Hindlimb muscle (tissue), 1 donor: ENCODE results near the gene WWC2. TPM values are rescaled to one million over a fixed set of nuclear protein-coding genes. Genes with fewer than 3 reads are reported as not detected.

ENCODE experiments used
- DNase-seq: peaks from one replicate; pipeline ENCODE4 v3.0.0-alpha.2; 2013
- polyA plus RNA-seq: library from polyadenylated mRNA; unstranded; fragments of 120-200 nt; gene quantifications from one replicate; pipeline ENCODE4 v1.2.1, GENCODE V29; 2013; ENCODE audit not compliant: insufficient read length

The WWC2 gene
- polyA plus RNA-seq, 1 donor: 21.1 TPM

DNA sequence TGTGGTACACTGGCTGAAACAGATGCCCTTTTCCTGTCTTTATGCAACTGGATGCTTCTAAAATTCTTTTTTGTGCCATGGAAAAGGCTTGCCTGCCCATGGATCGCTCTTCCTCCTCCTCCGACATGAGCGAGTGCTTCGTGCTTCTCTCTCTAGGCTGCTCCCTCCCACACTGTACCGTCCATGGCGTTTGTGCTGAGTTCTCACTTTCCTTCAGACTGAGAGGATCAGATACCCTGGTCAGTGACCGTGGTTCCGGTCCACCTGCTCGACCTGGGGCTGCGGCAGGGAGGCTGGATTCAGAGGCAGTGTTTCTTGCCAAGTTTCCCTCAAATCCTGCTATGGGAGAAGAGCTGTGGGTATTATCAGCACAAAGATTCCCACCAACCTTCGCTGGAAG is 233.4 kb downstream of the WWC2 start:
- DNase-seq: no peak

DNA sequence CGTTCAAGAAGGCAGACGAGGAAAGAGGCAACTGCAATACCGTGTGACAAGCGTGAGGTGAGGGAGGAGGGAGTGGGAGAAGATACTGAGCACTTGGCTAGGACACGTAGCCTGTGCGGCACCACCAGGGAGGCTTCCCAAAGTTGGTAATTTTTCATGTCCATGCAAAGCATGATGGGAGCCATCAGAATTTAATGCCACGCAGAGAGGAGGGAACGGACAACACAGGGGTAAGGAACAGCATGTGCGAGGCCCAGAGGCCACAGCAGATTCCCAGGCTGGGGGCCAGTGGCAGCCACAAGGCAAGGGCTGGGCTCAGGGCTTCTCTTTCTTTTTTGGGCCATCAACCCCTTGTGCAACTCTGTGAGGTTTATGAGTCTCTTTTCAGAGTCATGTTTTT is 234.1 kb downstream of the WWC2 start:
- DNase-seq: no peak

DNA sequence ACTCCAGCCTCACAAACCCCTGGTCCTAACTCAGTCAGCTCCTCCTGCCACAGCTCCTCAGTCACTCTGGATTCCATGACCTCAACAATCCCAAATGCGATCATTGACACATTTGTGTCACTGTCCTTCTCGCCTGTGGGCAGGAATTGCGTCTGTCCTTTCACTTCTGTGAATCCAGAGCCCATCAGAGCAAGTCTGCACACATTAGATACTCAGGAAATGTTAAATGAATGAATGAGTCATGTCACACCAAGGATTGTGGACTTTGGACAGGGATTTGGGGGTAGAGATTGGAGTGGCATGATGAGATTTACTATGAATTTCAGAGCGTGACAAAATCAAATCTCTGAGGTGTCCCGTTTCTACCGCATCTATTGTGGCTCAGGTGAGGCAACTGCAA is 234.9 kb downstream of the WWC2 start:
- DNase-seq: no peak

DNA sequence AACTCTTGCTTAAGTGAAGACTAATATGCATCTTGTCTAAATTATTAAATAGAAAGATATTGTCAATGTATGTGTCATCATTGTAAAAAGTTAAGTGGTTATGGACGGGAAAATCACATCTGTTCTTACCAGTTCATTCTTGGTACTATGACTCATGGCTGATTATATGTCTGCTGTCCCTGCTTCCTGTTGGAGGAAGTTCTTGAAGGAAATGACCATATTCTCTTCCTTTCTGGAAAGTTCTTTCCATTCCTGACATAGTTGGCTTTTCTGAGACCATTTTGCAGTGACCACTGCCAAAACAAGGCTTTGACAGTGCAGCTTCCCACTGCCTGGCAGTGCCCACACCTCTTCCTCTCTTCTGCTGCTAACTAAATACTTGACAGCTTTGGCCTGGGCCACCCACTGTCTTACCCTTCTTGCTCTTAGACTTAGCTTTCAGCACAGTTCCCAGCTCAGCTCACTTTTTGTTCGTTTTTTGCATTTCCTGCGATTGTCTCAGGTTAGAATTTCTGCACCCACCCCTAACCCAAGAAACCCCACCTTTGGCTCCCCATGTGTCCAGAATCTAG is 236.4 kb downstream of the WWC2 start:
- no peak for DNase-seq

DNA sequence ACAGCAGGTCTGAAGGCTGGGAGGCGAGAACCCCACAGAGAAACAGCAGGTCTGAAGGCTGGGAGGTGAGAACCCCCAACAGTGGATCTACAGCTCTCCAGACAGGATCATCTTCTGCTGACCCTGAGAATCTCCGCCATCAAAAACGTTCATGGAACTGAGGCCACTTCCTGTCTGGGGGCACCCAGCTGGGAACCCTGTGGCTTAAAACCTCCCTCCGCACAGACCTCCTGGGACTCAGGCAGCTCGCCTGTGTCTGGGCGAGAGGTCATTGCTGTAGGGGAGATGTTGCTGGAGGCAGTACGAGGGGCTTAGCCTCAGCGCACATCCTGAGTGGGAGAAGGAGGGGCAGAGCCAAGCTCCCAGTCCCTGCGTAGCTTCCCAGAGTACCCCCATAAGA is 238.3 kb downstream of the WWC2 start:
- no peak for DNase-seq

DNA sequence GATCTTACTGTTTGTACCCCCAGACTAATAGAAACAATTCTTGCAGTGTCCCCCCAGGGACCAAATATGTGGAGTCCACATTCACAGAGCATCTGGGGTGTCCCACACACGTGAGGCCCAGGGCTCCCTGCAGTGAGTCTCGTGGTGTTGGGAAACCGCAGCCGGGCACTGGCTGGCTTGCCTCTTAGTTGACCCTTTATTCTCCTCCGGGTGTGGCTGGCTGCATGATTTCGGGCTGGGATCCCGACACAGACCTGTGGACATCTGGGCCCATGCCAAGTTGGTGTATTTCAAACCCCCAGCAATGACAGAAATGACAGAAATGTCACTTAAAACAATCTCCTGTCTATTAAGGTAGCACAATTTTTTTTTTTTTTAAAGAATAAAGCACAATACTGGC is 238.8 kb downstream of the WWC2 start:
- no peak for DNase-seq

DNA sequence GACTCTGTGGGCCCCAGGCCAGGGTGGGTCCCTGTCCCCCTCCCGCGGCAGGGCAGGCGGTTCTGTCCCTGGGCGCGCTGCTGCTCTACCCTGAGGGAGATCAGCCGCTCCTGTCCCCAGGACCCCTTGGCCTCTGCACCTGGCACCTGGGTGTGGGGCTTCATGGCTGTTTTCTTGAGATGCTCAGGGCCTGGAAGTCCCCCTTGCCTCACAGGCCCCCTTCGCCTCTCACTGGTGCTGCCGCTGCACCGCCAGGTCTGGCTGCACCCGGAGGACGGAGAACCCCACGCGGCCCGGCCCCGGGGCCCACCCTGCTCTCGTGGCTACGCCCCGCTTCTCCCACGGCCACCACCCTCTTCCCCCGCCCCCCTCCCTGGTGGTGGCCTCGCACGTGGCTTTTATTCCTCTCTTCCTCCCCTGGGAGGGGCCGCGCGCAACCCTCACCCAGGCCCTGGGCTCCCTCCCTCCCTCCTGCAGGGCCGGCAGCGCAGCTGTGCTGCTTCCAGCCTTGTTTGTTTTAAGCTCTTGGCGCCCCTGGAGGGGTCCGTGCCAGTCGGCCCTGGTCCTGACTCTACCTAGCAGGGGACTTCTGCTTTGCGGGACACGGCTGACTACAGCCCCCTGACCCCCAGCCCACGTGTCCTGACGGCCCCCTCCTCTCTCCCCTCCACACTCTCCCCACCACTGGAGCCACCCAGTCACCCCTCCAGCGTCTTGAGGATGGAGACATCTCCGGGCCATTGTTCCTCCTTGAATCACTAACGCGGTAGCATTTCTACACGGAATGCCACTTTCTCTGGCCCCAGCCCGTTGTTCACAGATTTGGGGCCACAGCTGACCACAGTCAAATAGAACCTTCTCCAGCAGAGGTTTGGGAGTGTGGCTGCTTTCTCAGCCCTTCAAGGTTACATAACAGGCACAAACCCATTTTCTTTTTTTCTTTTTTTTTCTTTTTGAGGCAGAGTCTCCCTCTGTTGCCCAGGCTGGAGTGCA is 243.8 kb downstream of the WWC2 start:
- DNase-seq: no peak

DNA sequence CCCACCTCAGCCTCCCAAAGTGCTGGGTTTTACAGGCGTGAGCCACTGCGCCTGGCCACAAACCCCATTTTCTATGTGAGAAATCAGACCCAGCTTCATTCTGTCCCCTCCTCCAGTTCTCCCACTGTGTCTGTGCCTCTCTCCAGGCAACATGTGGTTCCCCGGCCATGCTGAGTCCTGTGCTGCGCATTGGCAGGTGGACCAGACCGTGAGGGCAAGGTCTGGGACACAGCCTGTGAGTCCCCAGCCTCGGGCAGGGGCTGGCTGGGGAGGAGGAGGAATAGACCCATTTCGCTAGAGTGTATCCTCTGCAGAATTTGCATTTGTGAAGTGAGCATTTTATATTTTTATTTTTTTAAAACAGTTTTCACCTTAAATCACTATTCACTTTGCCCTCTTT is 244.7 kb downstream of the WWC2 start:
- no peak for DNase-seq

DNA sequence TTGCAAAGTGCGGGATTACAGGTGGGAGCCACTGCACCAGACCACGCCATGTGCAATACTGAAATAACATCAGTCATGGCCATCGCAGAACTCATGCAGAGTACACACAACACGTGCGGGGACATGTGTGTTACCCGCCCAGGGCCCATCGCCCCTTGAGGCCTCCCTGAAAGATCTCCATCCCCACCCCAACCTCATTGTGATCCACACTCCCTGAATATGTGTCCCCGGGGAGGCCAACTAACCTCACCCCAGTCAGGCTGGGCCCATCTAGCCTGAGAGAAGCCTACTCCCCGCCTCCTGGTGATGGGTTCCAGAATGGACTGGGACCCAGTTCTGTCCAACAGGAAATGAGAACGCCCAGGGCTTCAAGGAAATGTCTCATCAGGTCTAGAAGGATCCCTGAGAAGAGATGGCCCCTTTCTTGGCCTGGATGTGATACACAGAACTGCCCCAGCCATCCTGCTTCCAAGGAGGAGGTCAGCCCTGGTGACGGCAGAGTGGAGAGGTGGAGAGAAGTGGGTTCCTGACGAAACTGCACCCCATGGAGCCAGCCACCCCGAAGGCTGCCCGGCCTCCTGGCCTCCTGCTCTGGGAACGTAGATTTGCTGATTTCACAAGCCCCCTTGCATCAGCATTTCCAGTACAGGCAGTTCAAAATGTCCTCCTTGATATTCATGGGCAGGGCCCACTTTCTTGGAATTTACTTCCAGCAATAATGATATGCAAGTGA is 245.6 kb downstream of the WWC2 start:
- DNase-seq: no peak

DNA sequence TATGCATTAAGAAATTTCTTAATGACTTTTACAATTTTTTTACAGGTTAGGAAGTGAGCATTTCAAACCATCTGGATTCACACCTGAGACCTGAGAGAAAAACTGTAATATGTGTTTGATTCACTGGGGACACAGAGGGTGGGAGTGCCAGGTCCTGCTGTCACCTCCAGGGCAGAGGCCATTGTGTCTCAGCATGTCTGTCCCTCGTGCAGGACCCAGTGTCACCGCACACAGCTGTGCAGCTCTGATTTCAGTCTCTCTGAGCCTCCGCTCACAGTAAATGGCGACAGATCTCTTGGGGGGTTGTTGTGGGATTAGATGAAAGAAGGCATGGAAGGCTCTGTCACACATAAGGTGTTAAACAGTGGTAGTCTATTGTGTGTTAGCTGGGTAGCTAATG is 246.2 kb downstream of the WWC2 start:
- DNase-seq: no peak

DNA sequence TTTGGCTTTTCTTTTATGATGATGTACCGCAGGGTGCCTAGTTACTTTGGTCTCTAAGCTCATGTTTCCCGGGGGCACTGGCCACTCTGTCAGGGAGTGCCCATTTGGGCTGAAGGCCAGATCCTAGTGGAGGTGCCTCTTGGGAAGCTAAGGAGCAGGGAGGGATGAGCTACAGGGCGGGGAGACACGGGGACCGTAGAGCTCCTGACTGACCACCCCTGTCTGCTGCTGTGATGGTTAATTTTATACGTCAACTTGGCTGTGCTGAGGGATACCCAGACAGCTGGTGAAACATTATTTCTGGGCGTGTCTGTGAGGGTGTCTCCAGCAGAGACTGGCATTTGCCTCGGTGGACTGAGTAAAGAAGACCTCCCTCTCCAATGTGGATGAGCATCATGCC is 248.1 kb downstream of the WWC2 start:
- no peak for DNase-seq

DNA sequence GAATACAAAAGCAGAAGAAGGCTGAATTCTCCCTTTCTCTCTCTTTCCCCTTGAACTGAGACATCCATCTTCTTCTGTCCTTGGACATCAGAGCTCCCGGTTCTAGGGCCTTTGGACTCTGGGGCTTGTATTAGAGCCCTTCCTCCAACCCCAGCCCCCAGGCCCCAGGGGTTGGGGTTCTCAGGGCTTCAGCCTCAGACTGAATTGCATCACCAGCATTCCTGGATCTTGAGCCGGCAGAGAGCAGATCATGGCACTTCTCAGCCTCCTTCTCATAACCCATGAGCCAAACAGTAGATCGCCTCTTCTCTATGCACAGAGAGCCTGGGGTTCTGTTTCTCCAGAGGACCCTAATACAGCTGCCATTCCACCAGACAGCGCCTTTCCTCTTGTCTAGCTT is 248.5 kb downstream of the WWC2 start:
- no peak for DNase-seq

DNA sequence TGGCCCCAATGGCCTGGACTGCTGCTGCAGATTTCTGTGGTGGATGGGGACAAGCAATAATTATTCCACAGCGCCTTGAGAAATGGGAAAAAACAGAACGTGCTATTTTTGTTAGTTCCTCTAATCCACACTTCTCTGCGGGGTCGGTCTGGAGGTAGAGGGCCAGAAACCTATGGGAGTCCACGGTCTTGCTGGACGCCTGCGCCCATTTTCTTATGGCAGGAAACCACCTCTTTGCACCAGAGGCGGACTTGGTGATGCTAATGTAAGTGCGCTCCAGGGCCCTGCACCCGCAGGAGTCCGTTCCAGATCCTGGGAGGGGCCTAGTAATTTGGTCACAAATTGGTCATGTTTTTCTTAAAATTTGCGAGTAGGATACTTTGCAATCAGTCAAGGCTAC is 249.1 kb downstream of the WWC2 start:
- no peak for DNase-seq

DNA sequence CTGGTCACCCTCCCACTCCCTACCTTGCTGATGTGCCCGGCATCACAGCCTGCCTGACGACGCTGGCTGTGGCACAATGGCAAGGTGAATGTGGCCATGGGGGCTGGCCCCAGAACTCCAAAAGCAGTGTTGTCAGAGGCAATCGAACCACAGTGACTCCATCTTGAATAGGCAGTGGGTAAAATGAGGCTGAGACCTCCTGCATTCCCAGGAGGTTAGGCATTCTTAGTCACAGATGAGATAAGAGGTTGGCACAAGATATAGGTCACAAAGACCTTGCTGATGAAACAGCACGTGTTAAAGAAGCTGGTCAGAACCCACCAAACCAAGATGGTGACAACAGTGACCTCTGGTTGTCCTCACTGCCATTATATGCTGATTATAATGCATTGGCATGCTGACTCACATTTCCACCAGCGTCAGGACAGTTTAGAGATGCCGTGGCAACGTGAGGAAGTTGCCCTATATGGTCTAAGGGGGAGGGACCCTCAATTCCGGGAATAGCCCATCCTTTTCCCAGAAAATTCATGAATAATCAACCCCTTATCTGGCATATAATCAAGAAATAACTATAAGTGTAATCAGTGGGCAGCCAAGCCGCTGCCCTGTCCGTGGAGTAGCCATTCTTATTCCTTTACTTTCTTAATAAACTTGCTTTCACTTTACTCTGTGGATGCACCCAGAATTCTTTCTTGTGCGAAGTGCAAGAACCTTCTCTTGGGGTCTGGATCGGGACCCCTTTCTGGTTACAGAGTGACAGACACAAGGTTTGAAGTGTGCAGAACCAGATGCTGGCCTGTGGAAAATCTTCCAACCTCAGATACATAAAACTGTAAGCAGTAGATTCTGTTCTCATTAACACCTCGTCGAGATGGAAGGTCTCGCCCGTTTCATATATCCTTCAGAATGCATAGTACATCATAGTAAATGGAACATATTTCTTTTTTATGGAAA is 249.9 kb downstream of the WWC2 start:
- DNase-seq: no peak

DNA sequence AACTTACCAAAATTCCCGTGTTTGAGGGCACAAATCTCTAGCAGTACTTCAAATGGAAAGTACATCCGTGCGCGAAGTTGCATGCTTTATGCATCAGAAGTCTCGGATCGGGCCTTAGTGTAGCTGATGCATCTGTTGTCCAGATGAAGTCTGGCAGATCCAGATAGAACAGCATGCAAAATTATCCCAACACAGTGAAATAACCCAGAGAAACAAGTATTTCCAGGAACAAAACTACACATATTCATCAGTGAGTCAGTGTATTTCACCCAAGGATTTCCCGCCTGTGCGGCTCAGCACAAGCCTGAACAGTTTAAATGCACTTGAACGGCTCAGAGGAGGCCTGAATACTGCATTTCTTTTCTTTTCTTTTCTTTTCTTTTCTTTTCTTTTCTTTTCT is 250.6 kb downstream of the WWC2 start:
- no peak for DNase-seq

DNA sequence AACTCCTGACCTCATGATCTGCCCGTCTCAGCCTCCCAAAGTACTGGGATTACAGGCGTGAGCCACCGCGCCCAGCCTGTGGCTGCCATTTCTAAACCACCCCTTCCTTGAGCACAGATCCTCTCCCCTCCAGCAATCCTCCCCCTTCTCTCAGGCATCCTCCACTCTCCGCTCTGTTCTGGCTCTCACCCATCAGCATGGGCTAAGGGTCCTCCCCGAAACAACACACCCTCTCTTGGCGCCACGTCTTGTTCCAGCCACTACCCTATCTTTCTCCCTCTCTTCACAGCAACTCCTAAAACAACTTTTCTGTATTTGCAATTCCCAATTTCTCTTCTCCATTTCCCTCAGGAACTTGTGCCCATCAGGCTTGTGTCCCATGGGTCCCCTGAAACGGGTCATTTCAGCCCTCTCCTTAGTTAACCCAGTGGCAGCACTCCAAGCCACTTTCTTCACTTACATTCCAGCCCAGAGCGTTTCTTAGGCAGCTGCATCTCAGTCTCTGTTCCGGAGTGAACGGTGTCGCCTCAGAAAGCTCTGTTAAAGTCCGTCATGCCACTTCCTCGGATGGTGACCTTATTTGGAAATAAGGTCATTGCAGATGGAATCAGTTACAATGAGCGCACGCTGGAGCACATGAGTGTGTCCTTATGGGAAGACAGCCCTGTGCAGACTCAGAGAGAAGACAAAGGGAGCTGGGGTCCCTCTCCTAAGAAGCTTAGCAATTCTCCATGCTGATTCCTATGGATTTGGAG is 251.4 kb downstream of the WWC2 start:
- DNase-seq: no peak

DNA sequence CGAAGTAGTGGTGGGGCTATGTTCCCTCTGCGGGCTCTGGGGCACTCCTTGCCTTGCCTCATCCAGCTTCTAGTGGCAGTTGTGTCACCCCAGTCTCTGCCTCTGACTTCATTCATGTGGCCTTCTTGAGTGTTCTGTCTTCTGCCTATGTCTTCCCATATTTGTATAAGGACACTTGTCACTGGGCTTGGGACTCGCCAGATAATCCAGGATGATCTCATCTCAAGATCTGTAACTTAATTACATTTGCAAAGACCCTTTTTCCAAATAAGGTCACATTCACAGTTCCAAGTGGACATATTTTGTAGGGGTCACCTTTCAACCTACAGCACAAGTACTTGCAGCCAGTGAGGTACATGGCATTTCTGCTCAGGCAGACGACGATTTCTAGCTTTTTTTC is 253.5 kb downstream of the WWC2 start:
- DNase-seq: no peak

DNA sequence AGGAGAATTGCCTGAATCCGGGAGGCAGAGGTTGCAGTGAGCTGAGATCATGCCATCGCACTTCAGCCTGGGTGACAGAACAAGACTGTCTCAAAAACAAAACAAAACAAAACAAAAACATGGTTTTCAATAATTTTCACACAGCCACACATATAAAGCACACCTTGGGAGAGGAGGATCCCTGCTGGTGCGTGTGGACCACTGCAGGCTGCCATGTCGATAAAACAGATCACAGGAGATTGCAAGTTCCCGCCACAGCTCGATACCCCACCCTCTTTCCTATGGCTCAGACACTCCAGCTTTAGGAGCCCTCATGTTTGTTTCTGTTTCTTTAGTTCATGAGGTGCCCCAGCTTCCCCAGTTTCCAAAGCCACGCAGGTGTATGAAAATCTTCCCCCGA is 254.5 kb downstream of the WWC2 start:
- no peak for DNase-seq

DNA sequence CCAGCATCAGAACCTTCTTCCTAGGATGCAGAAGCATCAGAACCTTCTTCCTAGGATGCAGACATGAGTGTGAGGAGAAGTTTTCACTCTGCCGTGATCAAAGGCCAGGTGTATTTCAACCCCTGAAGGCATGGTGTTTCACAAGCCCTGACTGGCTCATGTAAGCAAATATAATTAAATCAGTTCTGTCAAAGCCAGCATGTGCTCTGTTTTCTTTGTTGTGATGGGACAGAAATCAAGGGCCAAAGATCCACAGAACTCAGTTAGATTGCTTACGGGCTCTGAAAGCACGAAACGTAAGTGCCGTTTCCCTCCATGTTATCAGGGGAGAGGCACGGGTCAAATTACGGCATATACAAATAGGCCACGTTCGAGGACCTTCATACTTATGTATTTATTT is 255.2 kb downstream of the WWC2 start:
- DNase-seq: no peak

DNA sequence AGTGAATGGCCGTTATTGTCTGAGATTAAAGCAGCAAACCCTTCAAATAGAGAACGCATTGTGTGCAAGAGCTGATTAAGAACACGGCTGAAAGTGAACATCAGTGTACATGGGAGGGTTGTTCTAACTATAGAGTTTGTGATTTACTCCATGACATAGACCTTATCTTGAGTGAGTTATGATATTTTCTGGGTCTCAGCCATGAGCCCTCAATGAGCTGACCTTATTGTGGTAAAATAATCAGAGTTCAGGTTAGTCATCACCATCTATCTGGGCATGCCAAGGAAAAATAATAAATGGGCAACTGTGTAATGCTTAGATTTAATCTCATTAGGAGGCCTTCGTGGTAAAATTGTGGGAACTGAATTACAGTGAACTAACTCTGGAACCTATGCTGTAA is 256.3 kb downstream of the WWC2 start:
- DNase-seq: no peak

DNA sequence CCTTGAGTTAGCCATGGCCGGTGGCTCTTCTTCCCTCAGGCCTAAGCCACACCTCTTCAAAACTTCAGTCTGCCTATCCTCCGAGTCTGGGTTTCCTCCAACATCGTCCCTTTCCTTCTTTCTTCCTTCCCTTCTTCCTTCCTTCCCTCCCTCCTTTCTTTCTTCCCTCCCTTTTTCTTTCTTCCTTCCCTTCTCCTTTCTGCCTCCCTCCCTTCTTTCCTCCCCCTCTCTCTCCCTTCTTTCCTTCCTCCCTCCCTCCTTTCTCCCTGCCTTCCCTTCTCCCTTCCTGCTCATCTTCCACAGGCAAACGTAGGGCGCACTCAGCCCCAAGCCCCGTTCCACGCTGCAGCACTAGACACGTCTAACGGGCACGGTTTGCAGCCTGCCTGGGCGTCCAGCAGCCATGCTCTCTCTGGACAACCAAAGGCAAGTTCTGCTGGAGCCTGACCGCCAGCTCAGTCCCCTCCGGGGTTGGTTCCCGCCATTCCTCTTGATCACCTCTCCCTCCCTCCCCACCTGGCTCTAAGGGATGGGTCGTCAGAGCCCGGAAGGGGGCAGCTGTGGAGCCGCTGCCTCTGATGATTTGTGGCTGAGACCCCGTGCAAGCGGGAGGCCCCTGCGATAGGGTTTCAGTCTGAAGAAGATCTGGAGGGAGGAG is 257.2 kb downstream of the WWC2 start:
- DNase-seq: no peak
